ENCODE results near the gene NDUFA11. TPM values are rescaled to one million over a fixed set of nuclear protein-coding genes. Genes with fewer than 3 reads are reported as not detected.

NDUFA11 gene
- total RNA-seq = 266 and 387 TPM in 2 replicates

DNA sequence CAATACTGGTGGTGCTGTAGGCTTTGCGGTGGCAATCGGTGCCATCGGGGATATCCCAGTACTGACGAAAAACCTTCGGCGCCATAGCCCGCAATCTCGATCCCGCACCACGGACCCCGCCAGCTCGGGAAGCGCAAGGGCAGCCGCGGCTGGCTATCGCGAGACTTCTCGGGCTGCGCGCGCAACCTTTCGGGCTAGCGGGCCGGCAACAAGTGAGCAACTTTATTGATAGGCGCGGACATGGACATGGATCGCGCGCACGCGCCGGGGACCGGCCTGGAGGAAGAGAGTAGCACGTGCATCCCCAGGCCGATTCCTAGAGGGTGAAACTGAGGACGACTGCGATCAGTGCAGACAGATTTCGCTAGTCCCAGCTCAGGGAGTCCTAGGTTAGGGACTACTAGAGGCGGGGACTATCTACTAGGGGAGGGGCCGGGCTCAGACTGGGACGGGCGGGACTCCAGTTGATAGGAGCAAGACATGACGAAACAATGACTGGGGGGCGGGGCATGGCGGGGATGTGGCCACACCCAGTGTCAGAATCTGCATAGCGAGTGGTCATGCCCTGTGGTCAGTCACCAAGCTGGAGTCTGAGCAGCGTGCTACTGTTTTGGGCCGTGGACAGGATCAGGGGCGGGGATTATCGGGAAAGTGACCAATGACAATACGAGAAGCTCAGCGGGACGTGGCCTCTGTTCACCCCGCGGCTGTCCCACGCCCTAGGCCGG is at the start of gene NDUFA11:
Gene NDUFA11 (minus strand): TSS at position 167 of the 728 bp plus-strand sequence. CDS start 82 bp downstream, at position 85.

DNA sequence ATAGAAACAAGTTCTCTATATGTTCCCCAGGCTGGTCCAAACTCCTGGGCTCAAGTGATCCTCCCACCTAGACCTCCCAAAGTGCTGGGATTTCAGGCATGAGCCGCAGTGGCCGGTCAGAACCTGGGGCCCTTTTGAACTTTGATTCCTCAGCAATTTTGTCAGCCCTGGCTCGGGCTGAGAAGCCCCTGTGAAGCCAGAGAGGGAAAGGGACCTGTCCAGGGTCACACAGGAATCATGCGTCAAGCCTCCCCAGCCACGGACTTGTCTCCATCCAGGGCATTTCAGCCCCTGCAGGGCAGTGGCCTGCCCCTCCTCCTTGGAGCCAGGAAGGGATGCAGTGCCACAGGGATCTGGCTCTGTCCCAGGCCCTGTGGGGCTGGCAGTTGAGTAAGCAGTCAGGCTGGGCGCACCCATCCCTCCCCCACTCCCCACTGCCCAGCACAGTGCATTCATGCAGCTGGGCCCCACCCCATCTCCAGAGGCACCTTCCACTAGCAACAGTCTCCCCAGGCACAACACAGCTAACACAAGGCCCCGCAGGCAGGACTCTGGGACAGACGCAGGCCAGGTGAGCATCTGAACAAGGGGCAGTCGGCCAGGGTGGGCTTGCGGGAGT is 10.3 kb upstream of the NDUFA11 start, which contains the start of gene CAPS:
Gene CAPS (plus strand): TSS at position 516 of the 619 bp plus-strand sequence. CDS start 153 bp downstream, outside the sequence.

DNA sequence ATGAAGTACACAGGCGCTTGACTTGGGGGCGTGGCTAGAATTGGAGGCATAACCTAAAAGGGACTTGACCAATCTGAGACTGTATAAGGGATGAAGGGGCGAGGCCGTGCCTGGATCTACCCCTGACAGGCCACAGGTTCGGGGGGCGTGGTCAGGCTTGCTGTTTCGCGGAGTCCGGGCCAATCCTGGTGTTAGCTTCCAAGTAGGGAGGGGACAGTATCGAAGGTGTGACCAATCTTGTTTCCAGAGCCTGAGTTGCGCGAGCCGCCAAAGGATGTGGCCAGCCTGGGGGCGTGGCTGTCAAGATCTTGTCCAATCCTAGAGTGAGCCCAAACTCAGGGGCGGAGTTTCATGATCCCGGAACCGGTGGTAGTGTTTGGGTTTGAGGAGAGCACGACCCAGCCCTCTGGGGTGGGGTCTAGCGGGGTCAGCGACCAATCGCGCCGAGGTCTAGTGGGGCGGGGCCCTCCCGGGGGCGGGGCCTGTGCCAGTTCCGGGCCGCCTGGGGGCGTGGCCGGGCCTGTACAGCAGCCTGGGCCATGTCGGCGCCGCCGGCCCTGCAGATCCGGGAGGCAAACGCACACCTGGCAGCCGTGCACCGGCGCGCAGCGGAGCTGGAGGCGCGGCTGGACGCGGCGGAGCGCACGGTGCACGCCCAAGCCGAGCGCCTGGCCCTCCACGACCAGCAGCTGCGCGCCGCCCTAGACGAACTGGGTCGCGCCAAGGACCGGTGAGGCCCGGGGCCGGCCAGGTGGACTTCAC is 943 bp upstream of the NDUFA11 start, which contains the start of gene VMAC:
Gene VMAC (plus strand): TSS at position 521 of the 762 bp plus-strand sequence. CDS start 19 bp downstream, at position 540.

DNA sequence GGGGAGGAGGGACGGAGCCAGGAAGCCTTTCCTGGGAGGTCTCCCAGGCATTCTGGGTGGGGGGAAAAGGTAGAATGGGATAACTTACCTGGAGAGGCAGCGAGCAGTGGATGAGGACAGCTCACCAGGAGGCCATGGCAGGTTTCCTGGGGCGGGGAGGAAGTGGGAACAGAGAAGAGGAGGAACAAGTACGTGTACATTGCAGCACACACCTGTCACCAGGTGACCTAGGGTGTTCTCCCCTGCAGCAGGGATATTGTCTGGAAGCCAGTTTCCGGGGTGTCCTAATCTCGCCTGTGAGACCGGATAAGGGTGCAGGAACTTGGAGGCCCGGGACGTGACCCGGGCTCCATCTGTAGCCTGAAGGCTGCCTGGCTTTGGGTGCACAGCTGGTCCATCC is 52.3 kb downstream of the NDUFA11 start, which contains the start of gene FUT3:
Gene FUT3 (minus strand): TSS at position 148 of the 400 bp plus-strand sequence.

Other genes with a start within 250 kb of the NDUFA11 start
- 33.0 and 38.8 TPM in 2 replicates for gene MICOS13, start 223.3 kb downstream of the NDUFA11 start, total RNA-seq
- 13.0 and 20.8 TPM in 2 replicates for gene HSD11B1L, start 222.8 kb downstream of the NDUFA11 start, total RNA-seq
- gene RPL36, start 213.5 kb downstream of the NDUFA11 start, total RNA-seq = 225 and 320 TPM in 2 replicates
- 46.7 and 73.9 TPM in 2 replicates for gene LONP1, start 183.6 kb downstream of the NDUFA11 start, total RNA-seq
- gene CATSPERD, start 183.2 kb downstream of the NDUFA11 start, total RNA-seq = under 0.01 TPM in 1 of 2 replicates, not detected in the other
- gene PRR22, start 119.0 kb downstream of the NDUFA11 start, total RNA-seq = 0.79 TPM in 1 of 2 replicates, not detected in the other
- 17.7 and 31.7 TPM in 2 replicates for gene DUS3L, start 112.6 kb downstream of the NDUFA11 start, total RNA-seq
- 0.65 and 1.2 TPM in 2 replicates for gene NRTN, start 98.7 kb downstream of the NDUFA11 start, total RNA-seq
- under 0.01 TPM in 1 of 2 replicates, not detected in the other for gene FUT6, start 64.1 kb downstream of the NDUFA11 start, total RNA-seq
- gene FUT3, start 52.3 kb downstream of the NDUFA11 start, total RNA-seq = not detected in 2 replicates
- not detected in 2 replicates for gene FUT5, start 33.2 kb downstream of the NDUFA11 start, total RNA-seq
- 14.9 and 15.5 TPM in 2 replicates for gene VMAC, start 1.1 kb upstream of the NDUFA11 start, total RNA-seq
- 155 and 543 TPM in 2 replicates for gene CAPS, start 10.5 kb upstream of the NDUFA11 start, total RNA-seq
- gene RANBP3, start 74.3 kb upstream of the NDUFA11 start, total RNA-seq = 56.9 and 69.3 TPM in 2 replicates
- gene RFX2, start 206.7 kb upstream of the NDUFA11 start, total RNA-seq = 4.6 and 4.7 TPM in 2 replicates
- gene ACSBG2, start 231.9 kb upstream of the NDUFA11 start, total RNA-seq = not detected in 2 replicates